Neural cell (in vitro differentiated cells): ENCODE results near the gene SHB. TPM values are rescaled to one million over a fixed set of nuclear protein-coding genes. Genes with fewer than 3 reads are reported as not detected.

Source experiments
- H2AFZ ChIP-seq: fragments of 200-600, 300-800 bp; sonication (generic), shearing (Covaris generic); 2 replicates; pipeline ENCODE4 v1.6.0; 2014; ENCODE audit warnings: low read depth, mild to moderate bottlenecking, antibody characterized with exemption, low read length, moderate library complexity
- H3F3A ChIP-seq: fragments of 200-600 bp; shearing (Covaris generic); 2 replicates; pipeline ENCODE4 v1.6.1; 2016; ENCODE audit warnings: mild to moderate bottlenecking, moderate library complexity, mixed read lengths, antibody characterized with exemption, low read length; ENCODE audit not compliant: insufficient read depth, poor library complexity, severe bottlenecking
- H3K27ac ChIP-seq: fragments of 200-600, 300-800 bp; sonication (generic), shearing (Covaris generic); 2 replicates; pipeline ENCODE4 v1.5.1; 2014; ENCODE audit warnings: mild to moderate bottlenecking, low read length, moderate library complexity
- H3K27me3 ChIP-seq: fragments of 300-800, 200-600 bp; sonication (generic), shearing (Covaris generic); 2 replicates; pipeline ENCODE4 v1.6.0; 2014; ENCODE audit warnings: mild to moderate bottlenecking, low read depth, low read length, moderate library complexity; ENCODE audit not compliant: insufficient read depth
- H3K36me3 ChIP-seq: fragments of 300-800, 200-600 bp; sonication (generic), shearing (Covaris generic); 2 replicates; pipeline ENCODE4 v1.5.1; 2014; ENCODE audit warnings: mild to moderate bottlenecking, antibody characterized with exemption, low read length, moderate library complexity; ENCODE audit not compliant: insufficient read depth
- H3K4me2 ChIP-seq: fragments of 300-800, 200-600 bp; sonication (generic), shearing (Covaris generic); 2 replicates; pipeline ENCODE4 v1.6.0; 2014; ENCODE audit warnings: mild to moderate bottlenecking, low read length
- H3K4me3 ChIP-seq: fragments of 300-800, 200-600 bp; sonication (generic), shearing (Covaris generic); 2 replicates; pipeline ENCODE4 v1.5.1; 2014; ENCODE audit warnings: mild to moderate bottlenecking, low read length, moderate library complexity
- H3K79me2 ChIP-seq: fragments of 200-600 bp; shearing (Covaris generic); replicated peaks from 2 replicates; pipeline ENCODE4 v1.6.0; 2014; ENCODE audit warnings: mild to moderate bottlenecking, low read length, moderate library complexity; ENCODE audit not compliant: insufficient read depth
- H3K9ac ChIP-seq: fragments of 300-800, 200-600 bp; sonication (generic), shearing (Covaris generic); 2 replicates; pipeline ENCODE4 v1.6.1; 2016; ENCODE audit warnings: mild to moderate bottlenecking, low read length, mixed read lengths
- H3K9me2 ChIP-seq: fragments of 200-600 bp; shearing (Covaris generic); 2 replicates; pipeline ENCODE4 v1.6.1; 2016; ENCODE audit warnings: mild to moderate bottlenecking, low read length, mixed read lengths; ENCODE audit not compliant: insufficient read depth
- H3K9me3 ChIP-seq: fragments of 200-600, 300-800 bp; sonication (generic), shearing (Covaris generic); 2 replicates; pipeline ENCODE4 v1.6.1; 2016; ENCODE audit warnings: mild to moderate bottlenecking, mixed run types, low read length, moderate library complexity, mixed read lengths
- H4K20me1 ChIP-seq: fragments of 200-600 bp; shearing (Covaris generic); 2 replicates; pipeline ENCODE4 v1.6.1; 2016; ENCODE audit warnings: mild to moderate bottlenecking, mixed run types; ENCODE audit not compliant: insufficient read depth
- CTCF ChIP-seq: fragments of 450-650 bp; IDR thresholded peaks from 2 replicates; pipeline ENCODE4 v1.5.1; 2014; ENCODE audit warnings: antibody characterized with exemption, mild to moderate bottlenecking, moderate library complexity; ENCODE audit not compliant: poor library complexity, severe bottlenecking
- EP300 ChIP-seq: fragments of 450-650 bp; conservative IDR thresholded peaks from 2 replicates; pipeline ENCODE4 v1.6.1; 2014; ENCODE audit warnings: antibody characterized with exemption, mild to moderate bottlenecking, moderate library complexity; ENCODE audit not compliant: poor library complexity, severe bottlenecking
- EZH2 ChIP-seq: fragments of 200-600, 300-800 bp; shearing (Covaris generic), sonication (generic); IDR thresholded peaks from 2 replicates; pipeline ENCODE4 v1.6.1; 2014; ENCODE audit warnings: antibody characterized with exemption, low read length, borderline replicate concordance, mild to moderate bottlenecking; ENCODE audit not compliant: insufficient read depth, poor library complexity, severe bottlenecking
- MXI1 ChIP-seq: fragments of 450-650 bp; conservative IDR thresholded peaks from 2 replicates; pipeline ENCODE4 v1.6.1; 2014; ENCODE audit warnings: antibody characterized with exemption, mild to moderate bottlenecking; ENCODE audit not compliant: poor library complexity, severe bottlenecking
- POLR2AphosphoS5 ChIP-seq: IDR thresholded peaks from 2 replicates; pipeline ENCODE4 v1.6.1; 2012
- RAD21 ChIP-seq: fragments of 450-650 bp; conservative IDR thresholded peaks from 2 replicates; pipeline ENCODE4 v1.6.1; 2014; ENCODE audit warnings: antibody characterized with exemption, mild to moderate bottlenecking, moderate library complexity
- REST ChIP-seq: IDR thresholded peaks from 2 replicates; pipeline ENCODE4 v1.6.1; 2012; ENCODE audit warnings: borderline replicate concordance
- SMC3 ChIP-seq: fragments of 450-650 bp; conservative IDR thresholded peaks from 2 replicates; pipeline ENCODE4 v1.6.1; 2014; ENCODE audit warnings: antibody characterized with exemption, mild to moderate bottlenecking, moderate library complexity; ENCODE audit not compliant: poor library complexity
- TAF1 ChIP-seq: IDR thresholded peaks from 2 replicates; pipeline ENCODE4 v1.6.1; 2012; ENCODE audit warnings: low read depth
- polyA plus RNA-seq: library from polyadenylated mRNA; depleted of rRNA; stranded (reverse); fragments of >200 nt; gene quantifications from 2 replicates; pipeline ENCODE4 v1.2.3, GENCODE V29; 2014

Gene SHB
- polyA plus RNA-seq, 1 donor from 2014 or later: 17.5 TPM

GRCh38 chr9:37908283-37908682 is 160.7 kb downstream of the SHB start:
- no peak for TF ChIP-seq MXI1
- TF ChIP-seq POLR2AphosphoS5: no peak
- TF ChIP-seq EP300: no peak
- no peak for TF ChIP-seq EZH2
- TF ChIP-seq REST: no peak
- TF ChIP-seq CTCF: no peak
- no peak for TF ChIP-seq SMC3
- TF ChIP-seq RAD21: no peak
- TF ChIP-seq TAF1: no peak
- Histone ChIP-seq H3K27me3 (no peaks in the 10 kb centered on the region), H3K27ac (no peak overlapping the region), H3K9me2 (no peaks in the 10 kb centered on the region), H2AFZ (no peak overlapping the region), H3F3A (no peaks in the 10 kb centered on the region), H3K9ac (no peak overlapping the region), H3K4me3 (no peak overlapping the region), H3K79me2 (no peaks in the 10 kb centered on the region), H3K4me2 (no peak overlapping the region), H4K20me1 (no peaks in the 10 kb centered on the region), H3K36me3 (no peaks in the 10 kb centered on the region), H3K9me3 (no peaks in the 10 kb centered on the region)

- Histone ChIP-seq H3F3A (no peaks in the 10 kb centered on the region), H3K9me3 (no peaks in the 10 kb centered on the region), H3K4me2 (no peak overlapping the region), H3K36me3 (no peaks in the 10 kb centered on the region), H3K9ac (no peak overlapping the region), H4K20me1 (no peaks in the 10 kb centered on the region), H3K9me2 (no peaks in the 10 kb centered on the region), H3K27me3 (no peaks in the 10 kb centered on the region), H3K27ac (no peak overlapping the region), H3K4me3 (no peak overlapping the region), H2AFZ (no peak overlapping the region), H3K79me2 (peaks cover 14% of the 10 kb centered on the region)
- TF ChIP-seq CTCF (no peak), TAF1 (no peak), REST (no peak)
These were observed 162.5 kb downstream of the SHB start for GRCh38 chr9:37906312-37907239.
